TTC549 (cell line): ENCODE results near the gene ZEB1.
"Not testable (repeated sequence)": the region's sequence is repeated elsewhere in the genome, so short reads cannot be mapped to it uniquely, and the experiment has no call there.

Experiments
- FAIRE-seq: peaks from 2 replicates; lab custom pipeline; 2012; peaks lifted over from hg19 to GRCh38; lab: Jason Lieb, UNC

ZEB1 gene

DNA sequence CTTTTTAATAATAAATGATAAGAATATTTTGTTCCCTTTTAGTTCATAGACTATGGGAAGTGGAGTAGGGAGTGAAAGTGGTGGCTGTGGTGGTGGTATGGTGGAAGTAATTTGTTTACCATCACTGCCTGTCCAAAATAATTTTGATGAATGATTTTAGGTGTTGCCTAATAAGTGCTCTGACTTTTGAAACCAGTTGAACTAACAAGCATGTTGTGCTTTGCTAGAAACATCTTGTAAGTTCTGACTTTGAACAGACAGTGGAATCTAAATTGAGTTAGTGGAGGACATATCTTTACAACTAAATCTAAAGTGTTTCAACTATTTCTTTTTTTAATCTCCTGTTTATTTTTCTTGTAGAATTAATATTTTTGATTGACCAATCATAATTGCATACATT lies 49.7 kb downstream of the ZEB1 start:
- no peak for FAIRE-seq

DNA sequence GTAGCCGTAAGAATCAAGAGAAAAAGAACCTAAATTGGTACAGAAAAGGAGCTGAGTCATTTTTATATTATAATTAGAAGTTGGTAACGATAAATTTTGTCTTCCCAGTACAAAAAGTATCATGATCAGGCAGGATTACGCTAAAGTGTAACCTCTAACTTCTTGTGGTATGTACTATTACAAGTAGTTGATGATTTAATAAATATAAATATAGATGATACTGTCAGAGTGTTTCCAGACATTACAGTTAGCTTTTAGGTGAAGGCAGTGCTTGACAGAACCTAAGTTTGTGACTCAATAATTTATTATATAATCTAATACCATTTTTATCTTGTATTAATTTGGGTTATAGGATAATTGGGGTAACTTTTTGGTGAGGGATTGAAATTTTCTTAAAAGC lies 53.4 kb downstream of the ZEB1 start:
- no peak for FAIRE-seq

DNA sequence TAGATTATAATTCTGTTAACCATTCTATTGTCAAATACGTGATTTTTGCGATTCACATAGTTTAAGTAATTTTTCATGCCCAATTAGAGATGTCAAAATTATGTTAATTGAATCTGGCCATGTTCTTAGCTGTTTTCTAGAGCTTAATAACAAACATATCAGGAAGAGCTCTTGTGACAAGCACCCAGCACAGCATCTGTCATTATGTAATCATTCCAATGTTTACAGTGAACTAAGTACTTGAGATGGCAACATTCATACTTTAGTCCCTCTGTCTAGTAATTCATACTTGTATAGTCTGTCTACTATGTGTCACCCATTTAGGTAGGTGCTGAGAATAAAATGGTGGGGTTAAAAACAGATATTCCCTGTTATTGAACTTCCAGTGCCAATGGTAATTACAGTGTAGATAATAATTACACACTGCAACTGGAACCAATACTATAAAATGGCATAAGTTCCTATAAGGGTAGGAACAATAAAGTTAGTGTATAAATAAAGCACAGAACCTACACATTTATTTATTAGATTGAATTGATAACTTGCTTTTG lies 55.2 kb downstream of the ZEB1 start:
- no peak for FAIRE-seq

- FAIRE-seq: no peak
Measured at GRCh38 chr10:31381171-31381570, 62.2 kb downstream of the ZEB1 start.

DNA sequence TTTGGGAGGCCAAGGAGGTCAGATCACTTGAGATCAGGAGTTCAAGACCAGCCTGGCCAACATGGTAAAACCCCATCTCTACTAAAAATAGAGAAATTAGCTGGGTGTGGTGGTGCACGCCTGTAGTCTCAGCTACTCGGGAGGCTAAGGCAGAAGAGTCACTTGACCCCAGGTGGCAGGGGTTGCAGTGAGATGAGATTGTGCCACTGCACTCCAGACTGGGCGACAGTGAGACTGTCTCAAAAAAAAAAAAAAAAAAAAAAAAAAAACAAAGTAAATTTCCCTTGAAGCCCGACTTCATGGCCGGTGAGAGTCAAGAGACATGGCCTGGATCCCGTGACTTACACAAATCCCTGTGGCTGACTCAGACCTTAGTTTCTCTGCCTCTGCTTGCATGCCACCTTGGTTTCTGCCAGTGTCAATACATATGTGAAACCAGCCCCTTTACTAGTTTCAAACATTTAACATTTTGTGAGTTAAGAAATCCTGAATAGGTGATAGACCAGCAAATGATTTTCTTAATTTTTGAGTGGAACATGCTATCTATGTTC lies 62.8 kb downstream of the ZEB1 start:
- FAIRE-seq: no peak

DNA sequence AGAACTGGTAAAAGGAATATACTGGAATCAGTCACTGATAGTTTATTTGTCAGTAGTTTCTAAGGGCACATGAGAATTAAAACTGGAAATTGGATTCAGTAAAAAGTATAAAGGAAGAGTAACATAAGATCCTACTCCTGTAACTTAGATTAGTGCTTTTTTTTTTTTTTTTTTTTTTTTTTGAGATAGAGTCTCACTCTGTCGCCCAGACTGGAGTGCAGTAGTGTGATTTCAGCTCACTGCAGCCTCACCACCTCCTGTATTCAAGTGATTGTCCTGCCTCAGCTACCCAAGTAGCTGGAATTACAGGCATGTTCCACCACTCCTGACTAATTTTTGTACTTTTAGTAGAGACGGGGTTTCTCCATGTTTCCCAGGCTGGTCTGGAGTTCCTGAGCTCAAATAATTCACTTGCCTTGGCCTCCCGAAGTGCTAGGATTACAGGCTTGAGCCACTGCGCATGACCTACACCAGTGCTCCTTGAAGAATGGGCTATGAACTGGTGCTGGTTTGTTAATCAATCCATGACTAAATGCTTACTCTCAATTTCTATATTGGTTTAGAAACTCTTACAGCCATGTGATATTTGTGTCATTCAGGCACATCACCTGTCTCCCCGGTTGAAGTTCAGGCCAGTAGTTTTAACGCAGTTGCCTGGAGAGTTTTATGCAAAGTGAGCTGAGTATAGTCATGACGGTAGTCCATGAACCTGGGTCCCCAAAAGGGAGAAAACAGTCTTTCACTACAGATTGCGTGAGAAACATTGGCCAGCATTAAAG lies 65.0 kb downstream of the ZEB1 start:
- FAIRE-seq: no peak

DNA sequence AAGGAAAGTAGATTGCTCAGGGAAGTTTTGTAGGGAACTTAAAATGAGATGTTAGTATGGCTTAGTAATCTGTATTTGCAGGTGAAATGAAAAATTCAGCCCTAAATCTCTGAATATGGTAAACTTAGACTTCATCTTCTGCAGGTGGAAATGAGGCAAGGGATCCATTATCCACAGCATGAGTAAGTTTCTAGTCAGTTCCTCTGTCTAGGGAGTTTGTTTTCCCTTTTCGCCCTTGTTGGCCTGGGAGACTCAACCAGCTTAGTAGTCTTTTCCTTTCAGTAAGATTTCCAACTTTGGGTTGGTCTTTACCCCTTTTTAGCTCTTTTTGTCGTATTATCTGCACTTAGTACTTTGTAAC lies 65.6 kb downstream of the ZEB1 start:
- no peak for FAIRE-seq

DNA sequence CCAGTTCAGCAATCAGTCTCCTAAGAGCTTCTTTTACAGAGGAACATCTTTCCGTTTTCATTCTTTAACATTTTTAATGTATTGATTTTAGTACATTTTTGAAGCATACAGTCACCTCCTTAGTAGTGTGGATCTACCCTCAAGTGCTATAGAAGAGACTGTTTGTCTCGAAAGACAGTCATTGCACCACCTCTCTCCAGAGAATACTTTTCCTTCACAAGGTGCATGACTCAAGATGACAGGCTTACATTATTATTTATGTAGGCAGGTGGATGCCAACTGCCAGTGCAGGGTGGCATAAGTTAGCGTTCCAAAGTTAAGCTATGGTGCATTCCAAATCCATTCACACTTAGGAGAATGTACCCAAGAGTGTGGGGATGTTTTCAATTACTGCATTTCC lies 71.8 kb downstream of the ZEB1 start:
- FAIRE-seq: no peak

DNA sequence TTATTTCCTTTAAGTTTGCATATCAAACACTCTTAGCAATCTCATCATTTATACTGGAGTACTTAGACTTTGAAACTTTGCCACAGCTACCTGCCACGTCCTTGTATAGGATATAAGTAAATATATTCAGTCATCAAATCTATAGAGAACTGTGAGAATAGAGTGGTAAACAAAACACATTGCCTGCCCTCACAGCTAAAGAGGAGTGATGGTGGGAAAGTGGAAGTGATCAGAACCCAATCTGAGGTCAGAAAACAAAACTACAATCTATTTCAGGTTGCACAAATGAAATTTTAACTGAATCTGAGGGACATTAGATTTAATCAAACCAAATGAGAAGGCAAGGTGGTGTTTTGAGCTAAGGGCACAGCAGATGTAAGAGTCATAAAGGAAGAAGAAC lies 74.8 kb downstream of the ZEB1 start:
- FAIRE-seq: no peak

- no peak for FAIRE-seq
Measured at GRCh38 chr10:31395695-31396094, 76.7 kb downstream of the ZEB1 start.

GRCh38 chr10:31396376-31396775 lies 77.4 kb downstream of the ZEB1 start:
- FAIRE-seq: no peak

DNA sequence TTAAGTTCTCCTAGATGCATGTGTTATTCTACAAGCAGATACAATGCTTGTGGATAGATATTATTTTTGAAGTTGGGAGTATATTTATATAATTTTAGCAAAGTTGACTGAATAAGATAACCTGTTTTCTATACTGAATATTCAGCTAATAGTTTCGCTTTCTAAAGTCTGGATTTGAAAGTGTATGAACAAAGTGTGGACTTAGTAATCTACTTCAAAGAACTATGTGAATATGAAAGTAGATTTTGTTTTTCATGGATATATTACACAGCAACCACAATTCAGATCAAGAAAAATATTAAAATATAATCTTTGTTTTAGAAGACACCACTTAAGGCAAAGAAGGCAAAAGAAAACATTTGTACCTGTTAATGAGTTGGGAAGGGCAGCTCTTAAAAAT lies 78.8 kb downstream of the ZEB1 start:
- FAIRE-seq: no peak

DNA sequence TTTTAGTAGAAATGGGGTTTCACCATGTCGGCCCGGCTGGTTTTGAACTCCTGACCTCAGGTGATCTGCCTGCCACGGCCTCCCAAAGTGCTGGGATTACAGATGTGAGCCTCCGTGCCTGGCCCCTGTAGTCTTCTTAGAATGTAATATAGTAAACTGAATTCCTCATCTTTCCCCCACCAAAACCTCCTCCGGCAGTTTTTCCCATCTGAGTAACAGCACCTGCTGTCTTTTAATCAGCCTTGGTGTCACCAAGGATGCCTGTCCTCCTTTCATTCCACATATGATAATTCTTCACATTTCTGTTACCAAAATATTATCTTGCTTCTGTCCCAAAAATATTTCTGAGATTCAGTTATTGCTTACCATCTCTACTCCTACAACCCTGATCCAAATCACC lies 80.2 kb downstream of the ZEB1 start:
- FAIRE-seq: no peak

DNA sequence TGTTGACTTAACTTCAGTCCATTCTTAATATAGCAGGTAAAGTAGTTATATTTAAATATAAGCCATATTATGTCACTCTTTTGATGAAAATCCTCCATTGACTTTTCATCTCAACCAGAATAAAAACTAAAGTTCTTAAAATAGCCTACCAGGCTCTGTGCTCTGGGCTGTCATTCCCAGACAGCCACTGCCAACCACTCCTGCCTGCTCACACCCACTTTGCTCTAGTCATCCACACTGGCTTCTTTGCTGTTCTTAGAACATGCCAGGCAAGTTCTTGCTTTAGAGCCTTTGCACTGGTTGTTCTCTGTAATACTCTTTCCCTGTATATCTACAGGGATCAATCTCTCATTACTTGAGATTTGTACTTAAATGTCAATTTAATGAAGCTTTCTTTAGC lies 80.6 kb downstream of the ZEB1 start:
- FAIRE-seq: no peak

DNA sequence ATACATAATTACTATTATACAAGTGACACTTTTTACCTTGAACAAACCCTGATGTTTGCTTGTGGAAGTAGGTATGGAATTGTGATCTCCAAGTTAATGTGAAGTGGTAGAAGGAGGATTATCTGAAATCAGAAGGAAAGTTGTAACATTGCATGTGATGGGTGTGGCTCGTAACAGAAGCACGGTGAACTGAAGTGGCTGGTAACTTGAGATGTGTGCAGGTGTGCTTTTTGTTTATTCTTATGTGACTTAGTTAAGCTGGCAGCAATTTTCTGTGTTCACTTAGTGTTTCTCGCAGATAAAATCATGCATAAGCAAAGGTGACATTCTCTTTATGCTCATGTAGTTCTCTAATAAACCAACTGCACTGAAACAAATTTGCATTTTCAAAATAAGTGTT lies 82.3 kb downstream of the ZEB1 start:
- FAIRE-seq: no peak

DNA sequence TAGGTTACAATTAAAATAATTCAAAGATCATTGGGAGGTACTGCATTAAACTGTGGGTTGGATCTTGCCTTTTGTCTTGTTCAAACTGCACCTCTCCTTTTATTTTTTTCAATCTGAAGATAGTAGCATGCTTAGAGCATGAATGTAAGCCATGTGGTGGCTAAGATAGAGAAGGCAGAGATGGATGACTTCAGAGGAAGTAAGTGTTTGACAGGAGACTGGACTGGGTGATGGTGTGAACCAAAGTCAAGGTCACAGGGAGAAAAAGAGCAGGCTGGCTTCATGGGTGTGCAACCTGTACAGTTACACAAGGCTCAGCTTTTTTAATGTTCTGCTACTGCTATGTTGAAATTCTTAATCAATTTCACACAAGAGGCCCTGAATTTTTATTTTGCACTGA lies 85.6 kb downstream of the ZEB1 start:
- no peak for FAIRE-seq

GRCh38 chr10:31405829-31406228 lies 86.8 kb downstream of the ZEB1 start:
- FAIRE-seq: not testable (repeated sequence)

DNA sequence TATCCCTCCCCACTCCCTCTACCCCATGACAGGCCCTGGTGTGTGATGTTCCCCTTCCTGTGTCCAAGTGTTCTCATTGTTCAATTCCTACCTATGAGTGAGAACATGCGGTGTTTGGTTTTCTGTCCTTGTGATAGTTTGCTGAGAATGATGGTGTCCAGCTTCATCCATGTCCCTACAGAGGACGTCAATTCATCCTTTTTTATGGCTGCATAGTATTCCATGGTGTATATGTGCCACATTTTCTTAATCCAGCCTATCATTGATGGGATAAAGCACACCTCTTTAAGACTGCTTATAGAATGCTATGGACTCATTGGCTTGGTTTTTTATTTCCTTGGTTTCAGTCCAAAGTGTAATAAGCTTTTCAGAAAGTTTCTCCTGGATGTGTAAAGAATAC lies 93.4 kb downstream of the ZEB1 start:
- not testable (repeated sequence) for FAIRE-seq

- no peak for FAIRE-seq
Measured at GRCh38 chr10:31413325-31413724, 94.3 kb downstream of the ZEB1 start.

GRCh38 chr10:31418481-31418880 lies 99.5 kb downstream of the ZEB1 start:
- FAIRE-seq: no peak

DNA sequence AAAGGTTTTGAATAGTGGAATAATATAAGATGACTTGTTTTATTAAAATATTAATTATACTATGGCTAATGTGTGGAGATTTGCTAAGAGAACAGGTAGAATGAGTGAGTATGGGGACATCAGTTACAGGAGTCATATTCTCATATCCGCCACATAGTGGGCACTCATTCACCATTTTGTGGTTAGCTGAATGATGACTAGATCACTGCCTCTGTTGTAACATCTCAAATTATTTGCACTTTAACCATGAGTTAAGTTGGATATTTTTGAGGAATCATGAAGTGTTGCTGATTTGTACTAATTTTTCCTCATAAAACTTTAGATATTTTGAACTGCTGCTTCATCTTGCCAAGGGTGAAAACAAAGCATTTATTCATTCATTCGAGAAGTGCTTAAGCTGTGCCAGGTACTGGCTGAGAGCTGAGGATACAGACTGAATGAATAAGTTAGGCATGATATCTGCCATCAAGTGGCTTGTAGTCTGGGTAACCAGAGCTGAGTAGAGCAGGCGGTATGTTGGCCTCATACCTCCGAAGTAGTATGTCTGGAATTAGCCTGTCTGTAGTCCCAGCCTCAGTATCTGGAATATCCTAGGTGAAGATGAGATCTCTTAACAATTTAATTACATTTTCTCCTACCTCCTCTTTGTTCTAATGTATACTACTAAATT lies 100.5 kb downstream of the ZEB1 start:
- FAIRE-seq: no peak

DNA sequence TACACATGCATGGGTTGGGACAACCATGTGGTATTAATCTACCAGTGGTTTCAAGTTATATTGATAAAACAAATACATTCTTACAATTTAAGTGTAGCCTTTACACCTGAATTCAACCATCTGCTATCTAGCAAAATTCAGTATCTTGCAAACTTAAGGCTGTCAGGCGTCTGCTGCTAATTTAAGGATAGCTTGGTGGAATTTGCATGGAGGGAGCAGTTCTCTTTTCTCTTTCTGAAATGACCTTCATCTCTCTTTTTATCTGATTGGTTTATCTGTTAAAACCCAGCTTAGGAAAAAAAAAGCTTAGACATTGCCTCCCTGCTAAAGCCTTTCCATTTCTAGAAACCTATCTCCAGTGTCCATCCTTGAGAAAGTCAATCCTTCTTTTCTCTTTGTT lies 102.3 kb downstream of the ZEB1 start:
- no peak for FAIRE-seq

DNA sequence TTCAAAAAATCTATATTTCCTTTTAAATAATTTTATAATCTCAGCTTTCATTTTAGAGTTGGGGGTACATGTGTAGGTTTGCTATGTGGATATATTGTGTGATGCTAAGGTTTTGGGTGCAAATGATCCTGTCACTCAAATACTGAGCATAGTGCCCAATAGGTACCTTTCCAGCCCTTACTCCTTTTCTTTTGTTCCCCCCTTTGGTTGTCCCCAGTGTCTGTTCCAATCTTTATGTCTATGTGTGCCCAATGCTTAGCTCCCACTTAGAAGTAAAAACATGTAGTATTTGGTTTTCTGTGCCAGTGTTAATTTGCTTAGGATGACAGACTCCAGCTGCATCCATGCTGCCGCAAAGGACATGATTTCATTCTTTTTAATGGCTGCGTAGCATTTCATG lies 103.6 kb downstream of the ZEB1 start:
- no peak for FAIRE-seq

DNA sequence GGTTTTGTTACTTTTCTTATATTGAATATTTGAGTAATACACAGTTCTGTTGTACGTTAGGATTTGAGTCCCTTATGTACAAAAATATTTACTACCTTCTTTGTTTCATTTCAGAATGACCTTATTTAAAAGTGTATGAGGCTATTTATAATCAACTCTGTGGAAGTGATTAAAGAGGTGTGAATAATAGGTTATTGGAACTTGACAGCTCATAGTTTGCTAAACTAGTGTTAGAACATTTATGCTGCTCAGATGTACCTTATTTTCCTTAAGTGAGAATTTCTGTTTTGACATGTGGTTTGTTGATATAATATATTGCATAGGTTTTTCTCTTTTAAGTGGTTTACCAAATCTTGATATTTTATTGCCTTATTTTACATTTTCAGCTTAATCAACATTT lies 105.5 kb downstream of the ZEB1 start:
- no peak for FAIRE-seq
